HFF-Myc (cell line): ENCODE measurements around the gene TTPAL.

Experiments used
- DNase-seq: peaks from one replicate; pipeline ENCODE4 v3.0.0-alpha.2; 2011; ENCODE audit warnings: low read depth; ENCODE audit errors: extremely low read depth
- H3K4me3 ChIP-seq: replicated peaks from 2 replicates; pipeline ENCODE4 v1.5.1; 2011; ENCODE audit warnings: low read depth, mild to moderate bottlenecking, control low read depth, low read length
- CTCF ChIP-seq: IDR thresholded peaks from 2 replicates; pipeline ENCODE4 v1.5.1; 2012; ENCODE audit warnings: mild to moderate bottlenecking, low read depth, low read length, control low read depth; ENCODE audit errors: missing control alignments

The TTPAL gene

DNA sequence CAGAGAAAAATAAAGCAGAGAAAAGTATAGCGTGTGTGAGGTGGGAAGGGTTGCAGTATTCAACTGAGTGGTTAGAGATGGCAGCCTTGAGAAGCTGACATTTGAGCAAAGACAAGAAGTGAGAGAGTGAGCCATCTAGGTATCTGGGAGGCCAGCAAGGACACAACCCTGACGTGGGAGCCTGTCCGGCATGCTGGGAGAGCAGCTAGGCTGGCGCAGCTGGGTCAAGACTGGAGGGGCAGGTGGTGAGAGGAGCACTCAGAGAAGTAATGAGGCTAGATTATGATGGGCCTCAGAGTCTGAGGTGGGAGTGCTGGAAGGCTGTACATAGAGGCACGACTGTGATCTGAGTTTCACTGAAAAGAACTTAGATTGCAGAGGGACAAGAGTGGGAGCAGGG lies 12.9 kb downstream of the TTPAL start:
- H3K4me3 ChIP-seq = no peak overlapping the region
- DNase-seq = no peak
- no peak for TF ChIP-seq CTCF

DNA sequence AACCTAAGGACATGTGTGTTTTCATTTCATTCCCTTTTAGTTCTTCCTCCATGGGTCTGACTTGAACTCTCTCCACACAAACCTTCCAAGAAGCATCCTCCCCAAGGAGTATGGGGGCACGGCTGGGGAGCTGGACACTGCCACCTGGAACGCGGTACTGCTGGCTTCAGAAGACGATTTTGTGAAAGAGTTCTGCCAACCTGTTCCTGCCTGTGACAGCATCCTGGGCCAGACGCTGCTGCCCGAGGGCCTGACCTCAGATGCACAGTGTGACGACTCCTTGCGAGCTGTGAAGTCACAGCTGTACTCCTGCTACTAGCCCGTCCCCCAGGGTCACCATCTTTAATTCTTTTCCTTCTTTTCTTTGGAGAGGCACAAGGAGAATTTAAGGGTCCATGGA lies 13.5 kb downstream of the TTPAL start:
- H3K4me3 ChIP-seq = no peak overlapping the region
- TF ChIP-seq CTCF = no peak
- DNase-seq = no peak

DNA sequence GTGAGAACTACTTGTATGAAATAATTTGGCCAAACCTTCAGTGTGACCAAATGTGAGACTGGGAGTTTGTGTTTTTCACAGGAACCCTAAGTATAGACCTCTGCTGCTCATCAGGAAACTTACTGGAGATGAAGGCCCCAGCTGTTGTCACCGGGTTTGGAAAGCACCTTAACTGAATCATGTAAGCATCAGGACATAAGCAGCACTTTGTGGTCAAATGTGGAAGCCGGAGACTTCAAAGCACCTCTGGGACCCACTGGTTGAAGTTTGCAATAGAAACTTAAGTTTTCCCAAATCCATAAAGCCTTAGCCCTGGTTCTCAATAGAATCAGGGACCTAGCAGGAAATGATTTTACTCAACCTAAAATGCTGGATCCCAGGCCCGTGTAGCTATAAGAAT lies 14.3 kb downstream of the TTPAL start:
- DNase-seq = no peak
- no peak for TF ChIP-seq CTCF
- no peak overlapping the region for H3K4me3 ChIP-seq

GRCh38 chr20:44491635-44492395 lies 16.1 kb downstream of the TTPAL start:
- no peak for TF ChIP-seq CTCF
- DNase-seq = no peak
- H3K4me3 ChIP-seq = no peak overlapping the region

DNA sequence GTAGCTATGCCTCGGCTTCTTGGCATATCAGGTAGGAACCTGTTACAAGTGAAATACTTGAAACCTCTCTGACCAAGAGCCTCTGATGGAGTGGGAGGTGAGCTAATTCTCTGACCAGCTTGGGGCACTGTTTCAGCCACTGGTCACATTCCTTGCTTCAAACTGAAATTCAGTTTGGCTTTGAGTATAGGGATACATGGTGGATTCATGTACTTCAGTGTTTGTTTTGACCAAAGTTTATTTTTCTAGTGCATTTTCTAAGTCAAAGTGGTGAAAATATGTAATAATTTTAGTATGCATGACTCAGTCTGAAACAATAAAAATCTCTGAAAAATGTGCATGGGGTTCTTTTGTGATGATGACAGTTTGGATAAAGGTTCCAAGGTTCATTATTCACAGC lies 18.6 kb downstream of the TTPAL start:
- TF ChIP-seq CTCF = no peak
- DNase-seq = no peak

GRCh38 chr20:44494681-44495080 lies 19.0 kb downstream of the TTPAL start:
- no peak for TF ChIP-seq CTCF
- DNase-seq = no peak
- no peak overlapping the region for H3K4me3 ChIP-seq

More for the DNA sequence above, 18.6 kb downstream of the TTPAL start:
- H3K4me3 ChIP-seq = no peak overlapping the region

GRCh38 chr20:44495257-44495656 lies 19.6 kb downstream of the TTPAL start:
- no peak for DNase-seq
- no peak for TF ChIP-seq CTCF
- H3K4me3 ChIP-seq = no peak overlapping the region
